Kasumi-1 (cell line): Measurements from ENCODE around the gene SCN2B.
"Not testable (repeated sequence)": the region's sequence is repeated elsewhere in the genome, so short reads cannot be mapped to it uniquely, and the experiment has no call there.

Experiments
- DNase-seq, 2 experiments: peaks; one replicate each; lab custom pipeline; 2025; lab: John Stamatoyannopoulos, UW

The SCN2B gene

DNA sequence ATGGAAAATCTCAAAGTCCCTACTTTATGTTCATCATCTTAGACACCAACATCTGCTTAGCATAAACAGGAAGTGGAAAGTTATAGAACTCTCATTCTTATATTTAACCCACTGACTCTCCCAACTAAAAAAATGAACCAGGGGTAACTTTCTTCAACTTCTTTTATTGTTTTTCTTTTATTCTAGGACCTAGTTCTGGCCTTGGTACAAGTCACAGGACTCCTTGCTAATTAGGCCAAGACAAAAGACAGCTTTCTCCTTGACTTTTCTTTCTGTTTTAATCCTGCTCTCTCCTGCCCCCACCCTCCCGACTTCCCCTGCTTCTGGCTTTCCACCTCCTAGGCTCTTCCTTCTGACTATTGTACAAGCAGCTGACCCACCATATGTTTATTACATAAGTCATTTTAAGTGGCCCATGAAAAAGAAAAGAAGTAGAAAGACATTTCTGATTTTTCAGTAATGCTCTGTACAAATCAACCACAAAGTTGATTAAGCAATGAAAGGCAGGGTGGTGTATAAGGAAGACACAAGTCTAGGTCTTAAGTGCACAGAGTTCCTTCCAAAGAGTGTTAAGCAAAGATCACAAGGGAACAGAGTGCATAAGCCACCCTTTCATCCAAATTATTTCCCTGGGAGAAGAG, 30.1 kb upstream of the SCN2B start:
- DNase-seq, result peak; percentile 18 to 28

DNA sequence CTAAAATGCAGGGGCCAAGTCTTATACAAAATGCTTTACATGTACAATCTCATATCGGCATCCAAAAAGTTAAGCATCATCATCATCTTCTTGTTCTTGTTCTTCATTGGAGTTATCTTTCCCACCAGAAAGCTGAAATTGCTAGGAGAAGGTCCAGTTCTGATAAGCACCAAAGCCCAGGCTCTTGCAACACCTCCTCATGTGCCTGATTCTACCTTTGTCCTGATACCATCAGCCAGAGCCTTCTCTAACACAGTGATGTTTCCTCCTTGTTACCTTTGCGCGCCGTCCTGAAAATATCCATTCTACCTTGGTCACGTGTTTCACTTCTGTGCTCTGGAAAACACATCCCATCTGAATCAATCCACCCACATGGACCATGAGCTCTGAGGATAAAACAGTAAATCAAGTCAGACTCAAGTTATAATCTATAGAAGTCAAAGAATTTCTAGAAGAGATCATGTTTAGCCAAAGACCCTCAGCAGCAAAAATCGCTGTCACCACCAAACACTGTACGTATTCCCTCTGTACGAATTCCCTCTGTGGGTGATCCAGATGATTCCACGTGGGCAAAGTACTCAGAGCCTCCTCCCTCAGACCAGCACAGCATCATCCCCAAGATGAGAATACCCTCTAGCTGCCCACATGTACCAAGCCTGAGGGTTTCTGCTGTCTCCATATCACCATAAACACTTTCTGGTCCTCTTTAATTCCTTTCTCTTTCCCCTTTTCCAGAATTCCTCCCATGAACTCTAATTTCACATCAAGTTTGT, 29.4 kb upstream of the SCN2B start:
- DNase-seq, result no peak

DNA sequence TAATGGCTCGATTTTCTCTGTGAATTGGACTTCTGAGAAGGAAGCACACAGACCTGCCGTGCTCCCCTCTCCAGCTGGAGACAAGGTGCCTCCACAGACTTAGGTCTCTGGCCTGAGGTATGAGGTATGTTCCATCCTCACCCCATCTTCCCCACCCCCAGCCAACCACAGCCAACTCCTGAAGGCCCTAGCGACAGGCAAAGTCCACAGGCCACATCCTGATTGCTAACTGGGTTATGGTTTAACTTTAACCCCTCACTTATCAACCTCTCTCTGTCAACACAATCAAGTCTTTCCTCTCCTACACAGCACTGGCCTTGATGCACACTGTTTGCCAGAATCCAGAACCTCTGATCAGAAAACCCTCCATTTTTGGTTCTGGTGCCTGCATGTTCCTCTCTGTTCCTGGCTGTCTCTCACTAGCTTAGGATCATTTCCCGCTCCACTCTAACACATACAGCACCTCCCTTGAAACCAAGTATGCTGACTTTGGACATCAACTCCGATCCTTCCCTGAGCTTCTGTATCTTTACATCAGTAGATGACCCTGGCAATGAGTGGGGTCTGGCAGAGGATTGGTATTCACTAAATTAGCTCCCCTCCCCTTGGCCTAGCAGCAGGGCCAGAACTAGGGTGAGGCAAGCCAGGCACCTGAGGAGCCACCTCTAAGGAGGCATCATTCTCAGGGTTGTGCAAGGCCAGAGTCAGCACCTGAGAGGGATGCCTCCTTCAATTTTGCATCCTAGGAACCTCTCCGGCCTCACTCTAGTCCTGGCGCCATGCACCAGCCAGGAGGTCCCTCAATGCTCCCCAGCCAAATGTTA, 26.4 kb upstream of the SCN2B start:
- DNase-seq, result no peak

DNA sequence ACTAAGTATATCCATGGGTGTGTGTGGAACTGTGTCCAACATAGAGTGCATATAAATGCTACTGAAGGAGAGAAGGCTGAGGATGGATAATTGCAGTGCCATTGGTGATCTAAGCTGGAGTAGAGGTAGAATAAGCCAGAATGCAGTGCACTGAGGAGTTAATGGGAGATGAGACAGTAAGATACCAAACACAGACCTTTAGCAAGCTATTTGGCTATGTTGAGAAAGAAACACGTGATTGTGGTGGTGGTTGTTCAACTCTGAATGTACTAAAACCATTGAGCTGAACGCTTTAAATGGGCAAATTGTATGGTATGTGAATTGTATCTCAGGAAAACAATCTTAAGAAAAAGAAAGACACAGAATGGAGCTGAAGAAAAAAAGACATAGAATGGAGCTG, 25.5 kb upstream of the SCN2B start:
- DNase-seq, result no peak

DNA sequence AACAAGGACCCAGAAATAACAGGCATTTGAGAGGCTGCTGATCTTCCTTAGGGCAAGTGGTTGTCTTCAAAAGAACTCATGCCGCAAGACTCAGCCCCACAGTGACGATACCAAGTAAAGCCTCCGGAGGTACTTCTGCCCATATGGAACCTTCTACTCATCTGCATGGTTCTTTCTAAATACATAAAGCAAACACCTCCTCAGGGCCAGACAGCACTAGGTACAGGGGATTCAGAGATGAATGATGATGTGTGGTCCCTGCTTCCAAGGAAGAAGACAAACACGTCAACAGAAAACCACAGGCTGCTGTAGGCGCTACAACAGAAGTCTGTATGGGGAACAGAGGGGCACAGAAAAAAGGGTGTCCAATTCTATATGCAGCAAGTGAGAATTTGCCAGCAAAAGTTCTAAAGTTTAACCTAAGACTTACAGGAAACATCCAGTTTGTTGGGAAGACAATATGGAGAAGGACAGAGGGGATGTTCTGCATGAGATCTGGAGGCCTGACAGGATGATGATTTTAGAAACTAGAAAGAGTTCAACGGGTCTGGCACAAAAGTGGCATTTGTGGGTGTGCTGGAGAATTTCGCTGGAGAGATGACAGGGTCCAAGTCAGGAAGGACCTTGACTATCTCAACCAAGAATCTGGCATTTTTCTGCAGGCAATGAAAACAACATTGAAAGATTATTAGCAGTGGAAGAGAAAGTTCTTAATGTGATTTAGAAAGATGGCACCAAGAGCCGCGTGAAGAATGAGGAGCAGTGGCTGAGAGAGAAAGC, 24.7 kb upstream of the SCN2B start:
- DNase-seq, result no peak

DNA sequence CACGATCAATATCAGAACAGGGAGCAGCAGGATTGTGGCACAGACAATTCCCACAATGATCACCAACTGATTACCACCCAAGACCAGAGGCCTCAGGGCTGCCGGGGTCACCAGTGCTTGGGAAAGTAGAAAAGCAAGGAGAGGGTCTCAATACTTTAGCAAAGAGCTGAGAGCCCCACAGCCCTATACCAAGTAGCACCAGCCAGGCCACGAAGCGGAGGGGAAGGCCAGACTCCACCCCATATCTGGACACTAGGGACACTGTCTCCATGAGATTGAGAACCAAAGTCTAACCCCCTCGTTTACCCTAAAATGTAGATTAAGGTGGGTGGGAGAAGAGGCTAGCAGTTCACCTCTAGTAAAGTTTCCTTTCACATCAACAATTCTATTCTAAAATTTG, 24.1 kb upstream of the SCN2B start:
- no peak for DNase-seq

DNA sequence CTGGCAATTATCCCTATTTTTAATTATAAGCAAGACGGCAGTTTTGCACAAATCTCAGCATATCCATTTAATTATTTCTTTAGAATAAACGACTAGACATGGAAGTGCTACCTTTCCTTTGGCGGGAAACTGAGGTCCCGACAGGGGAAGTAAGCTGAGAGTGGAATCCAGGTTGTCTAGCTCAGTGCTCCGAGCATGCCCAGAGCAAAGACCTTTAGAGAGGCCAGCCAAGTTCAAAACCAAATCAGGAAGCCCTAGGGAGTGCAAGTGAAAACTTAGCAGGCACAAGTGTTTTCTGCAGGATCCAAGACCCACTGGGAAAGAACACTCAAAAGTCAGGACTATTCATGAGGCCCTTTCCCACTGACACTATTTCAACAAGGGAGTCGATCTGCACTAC, 22.7 kb upstream of the SCN2B start:
- no peak for DNase-seq

DNA sequence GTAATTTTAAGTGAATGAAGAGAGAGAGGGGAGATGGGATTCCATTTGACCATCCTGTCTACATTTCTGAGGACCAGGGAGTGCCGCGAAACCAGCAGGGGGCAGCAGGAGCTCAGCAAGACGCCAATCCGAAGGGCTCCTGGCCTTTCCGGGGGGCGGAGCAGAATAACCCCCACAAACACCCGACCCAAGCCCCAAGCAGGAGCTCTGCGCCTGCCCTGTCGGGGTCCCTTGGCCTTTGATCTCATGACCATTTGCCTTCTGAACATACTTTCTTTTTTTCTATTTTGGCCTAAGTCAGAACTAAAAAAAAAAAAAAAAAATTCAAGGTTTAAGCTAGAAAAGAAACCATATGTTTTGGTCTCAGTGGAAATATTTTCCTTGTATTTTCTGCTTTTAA, 21.9 kb upstream of the SCN2B start:
- DNase-seq, result peak; percentile 37 to 65

DNA sequence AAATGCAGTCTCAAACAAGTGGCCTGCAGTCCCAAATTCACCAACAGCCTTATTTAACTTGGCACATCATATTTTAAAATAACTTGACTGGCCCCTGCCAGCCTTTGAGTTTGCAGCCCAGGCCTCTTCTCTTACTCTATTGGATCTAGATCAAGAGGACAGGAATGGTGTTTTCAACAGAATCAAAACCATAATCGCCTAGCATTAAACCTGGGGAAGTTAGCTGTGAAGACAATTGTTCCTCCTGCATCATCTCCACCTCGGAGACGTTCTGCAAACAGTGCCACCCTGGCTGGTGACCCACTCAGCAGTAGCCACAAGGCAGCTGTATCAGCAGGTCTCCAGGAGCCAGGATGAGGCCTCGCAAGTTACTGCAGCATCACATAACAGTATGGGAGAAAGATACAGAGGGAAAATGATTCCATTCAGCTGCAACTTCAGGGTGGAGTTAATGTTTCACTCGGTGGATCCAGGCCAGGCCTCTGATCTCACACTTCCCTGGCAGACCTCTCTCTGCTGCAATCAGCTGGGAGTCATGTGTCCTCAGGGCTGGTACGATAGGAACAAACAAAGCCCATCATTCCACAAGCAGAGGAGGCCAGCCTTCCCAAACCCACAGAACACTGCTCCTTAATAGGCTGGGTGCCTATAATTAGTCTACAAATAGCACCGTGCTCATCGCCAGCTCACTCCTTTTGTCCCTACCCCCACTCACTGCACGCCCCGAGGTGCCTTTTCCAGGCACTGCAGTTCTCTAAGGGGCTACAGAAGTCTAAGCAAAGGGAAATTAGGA, 18.6 kb upstream of the SCN2B start:
- DNase-seq, result no peak

DNA sequence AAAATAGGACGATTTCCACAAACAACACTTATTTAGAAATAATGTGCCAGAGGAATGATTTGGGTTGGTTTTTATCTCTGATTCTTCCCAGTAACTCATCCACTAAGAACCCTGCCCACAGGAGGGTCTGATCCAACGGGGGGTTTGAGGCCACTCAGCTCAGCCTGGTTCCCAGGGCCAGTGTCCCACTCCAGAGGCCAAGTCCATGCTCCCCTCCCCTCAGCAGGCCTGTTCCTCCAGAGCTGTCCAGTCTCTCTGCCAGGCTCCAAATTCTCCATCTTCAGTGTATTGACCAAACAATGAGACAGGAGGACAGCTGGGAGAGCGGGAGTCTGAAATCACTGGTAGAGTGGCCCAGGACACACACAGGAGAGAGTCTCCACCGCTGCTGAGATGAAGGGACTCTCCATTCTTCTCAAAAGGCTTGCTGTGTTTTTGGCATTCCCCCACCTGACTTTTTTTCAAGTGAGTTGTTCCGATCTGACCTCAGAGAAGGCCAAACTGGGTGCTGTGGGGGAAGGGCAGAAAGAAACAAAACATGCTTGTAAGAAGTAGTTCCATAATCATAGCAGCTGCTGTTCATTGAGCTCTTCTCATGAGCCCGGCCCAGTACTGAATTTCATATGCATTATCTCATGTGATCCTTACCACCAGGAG, 17.6 kb upstream of the SCN2B start:
- no peak for DNase-seq

DNA sequence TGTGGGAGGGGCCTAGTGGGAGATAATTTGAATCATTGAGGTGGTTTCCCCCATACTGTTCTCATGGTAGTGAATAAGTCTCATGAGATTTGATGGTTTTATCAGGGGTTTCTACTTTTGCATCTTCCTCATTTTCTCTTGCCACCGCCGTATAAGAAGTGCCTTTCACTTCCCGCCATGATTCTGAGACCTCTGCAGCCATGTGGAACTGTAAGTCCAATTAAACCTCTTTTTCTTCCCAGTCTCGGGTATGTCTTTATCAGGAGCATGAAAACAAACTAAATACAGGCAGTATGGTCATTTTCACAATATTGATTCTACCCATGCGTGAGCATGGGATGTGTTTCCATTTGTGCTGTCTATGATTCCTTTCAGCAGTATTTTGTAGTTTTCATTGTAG, 16.4 kb upstream of the SCN2B start:
- not testable (repeated sequence) for DNase-seq

DNA sequence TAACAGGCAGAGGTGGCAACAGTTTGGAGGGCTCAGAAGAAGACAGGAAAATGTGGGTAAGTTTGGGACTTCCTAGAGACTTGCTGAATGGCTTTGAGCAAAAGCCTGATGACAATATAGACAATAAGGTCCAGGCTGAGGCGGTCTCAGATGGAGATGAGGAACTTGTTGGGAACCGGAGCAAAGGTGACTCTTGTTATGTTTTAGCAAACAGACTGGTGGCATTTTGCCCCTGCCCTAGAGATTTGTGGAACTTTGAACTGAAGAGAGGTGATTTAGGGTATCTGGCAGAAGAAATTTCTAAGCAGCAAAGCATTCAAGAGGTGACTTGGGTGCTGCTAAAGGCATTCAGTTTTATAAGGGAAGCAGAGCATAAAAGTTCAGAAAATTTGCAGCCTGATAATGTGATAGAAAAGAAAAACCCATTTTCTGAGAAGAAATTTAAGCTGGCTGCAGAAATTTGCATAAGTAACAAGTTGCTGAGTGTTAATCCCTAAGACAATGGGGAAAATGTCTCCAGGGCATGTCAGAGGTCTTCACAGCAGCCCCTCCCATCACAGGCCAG, 14.6 kb upstream of the SCN2B start:
- DNase-seq, result not testable (repeated sequence)

DNA sequence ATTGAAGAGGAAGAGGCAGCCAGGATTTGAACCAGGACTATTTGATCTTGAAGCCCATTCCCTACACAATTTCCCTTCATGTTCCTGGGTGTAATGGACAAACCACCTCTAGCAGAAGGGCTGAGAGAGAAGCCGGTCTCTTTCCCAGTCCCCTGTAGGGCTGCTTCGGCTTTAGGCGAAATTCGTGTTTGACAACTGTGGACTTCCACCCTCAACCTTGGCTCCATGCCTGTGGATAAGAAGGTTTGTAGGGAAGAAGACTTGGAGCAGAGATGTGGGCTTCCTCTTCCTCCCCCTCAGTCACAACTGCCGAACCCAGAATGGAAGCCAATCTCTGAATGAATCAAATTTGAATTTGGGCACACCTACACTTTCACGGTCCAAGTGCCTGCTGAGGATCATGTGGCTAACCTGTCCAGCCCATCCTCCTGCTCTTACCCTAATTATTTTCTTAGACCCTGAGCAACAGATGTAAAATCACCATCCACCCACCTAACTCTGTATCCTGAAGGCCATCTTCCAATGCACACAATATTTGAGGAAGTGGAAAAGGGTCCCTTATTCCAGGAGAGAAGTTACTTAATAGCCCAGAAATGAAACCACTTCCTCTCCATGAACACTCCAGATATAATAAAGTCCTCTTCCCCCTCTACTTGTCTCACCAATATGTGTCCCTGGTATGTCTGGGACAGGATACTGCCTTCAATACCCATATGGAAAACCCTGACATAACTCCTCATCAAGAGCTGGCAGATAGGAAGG, 10.1 kb upstream of the SCN2B start:
- peak; percentile 58 to 65 for DNase-seq

DNA sequence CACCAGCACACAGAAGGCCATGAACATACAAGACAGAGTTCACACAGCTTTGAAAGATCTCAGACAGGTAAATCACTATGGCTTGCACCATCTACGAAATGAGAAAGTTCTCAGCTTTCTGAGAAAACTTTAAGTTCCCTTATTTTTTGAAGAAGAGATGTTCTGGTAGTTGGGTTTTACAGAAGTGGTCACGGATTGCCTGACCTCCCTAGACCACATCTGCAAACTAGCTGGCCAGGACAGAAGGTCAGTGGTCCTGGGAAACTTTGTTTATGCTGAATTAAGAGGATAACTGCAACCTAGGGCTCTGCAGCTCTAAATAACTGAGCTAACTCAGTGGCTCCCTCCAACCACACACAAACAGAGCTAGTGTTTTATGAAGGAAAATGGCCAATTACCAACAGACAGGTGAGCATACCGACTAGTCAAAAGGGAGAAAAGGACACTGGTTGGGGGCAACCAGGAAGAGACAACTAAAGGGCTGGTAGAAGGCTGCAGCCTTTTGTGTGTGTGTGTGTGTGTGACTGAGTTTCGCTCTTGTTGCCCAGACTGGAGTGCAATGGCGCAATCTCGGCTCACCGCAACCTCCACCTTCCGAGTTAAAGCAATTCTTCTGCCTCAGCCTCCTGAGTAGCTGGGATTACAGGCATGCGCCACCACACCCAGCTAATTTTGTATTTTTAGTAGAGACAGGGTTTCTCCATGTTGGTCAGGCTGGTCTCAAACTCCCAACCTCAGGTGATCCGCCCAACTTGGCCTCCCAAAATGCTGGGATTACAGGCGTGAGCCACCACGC, 8.5 kb upstream of the SCN2B start:
- no peak for DNase-seq

DNA sequence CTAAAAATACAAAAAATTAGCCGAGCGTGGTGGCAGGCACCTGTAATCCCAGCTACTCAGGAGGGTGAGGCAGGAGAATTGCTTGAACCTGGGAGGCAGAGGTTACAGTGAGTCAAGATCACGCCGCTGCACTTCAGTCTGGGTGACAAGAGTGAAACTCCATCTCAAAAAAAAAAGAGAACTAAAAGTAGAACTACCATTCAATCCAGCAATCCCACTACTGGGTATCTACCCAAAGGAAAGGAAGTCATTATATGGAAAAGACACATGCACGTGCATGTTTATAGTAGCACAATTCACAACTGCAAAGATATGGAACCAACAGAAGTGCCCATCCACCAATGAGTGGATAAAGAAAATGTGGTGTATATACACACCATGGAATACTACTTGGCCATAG, 7.3 kb upstream of the SCN2B start:
- DNase-seq, result not testable (repeated sequence)

DNA sequence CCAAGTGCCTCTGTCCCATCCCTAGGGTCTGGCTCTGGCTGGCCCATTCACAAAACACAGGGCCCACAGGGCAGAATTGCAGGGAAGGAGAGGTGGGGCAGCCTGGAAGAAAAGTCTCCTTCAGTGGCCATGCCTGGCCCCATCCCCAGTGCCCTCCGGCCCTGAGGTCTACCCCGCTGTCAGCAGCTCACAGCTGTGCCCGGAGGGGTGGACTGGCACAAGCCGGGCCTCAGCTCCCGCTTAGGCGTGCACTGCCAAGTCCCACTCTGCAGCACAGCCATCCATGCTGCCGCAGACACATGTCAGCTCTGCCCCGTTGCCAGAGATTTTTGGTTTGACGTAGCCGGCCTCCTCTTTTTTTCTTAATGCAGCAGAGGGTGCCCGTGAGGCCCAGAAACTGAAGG, 3.9 kb upstream of the SCN2B start:
- DNase-seq, result peak; percentile 62 to 75

DNA sequence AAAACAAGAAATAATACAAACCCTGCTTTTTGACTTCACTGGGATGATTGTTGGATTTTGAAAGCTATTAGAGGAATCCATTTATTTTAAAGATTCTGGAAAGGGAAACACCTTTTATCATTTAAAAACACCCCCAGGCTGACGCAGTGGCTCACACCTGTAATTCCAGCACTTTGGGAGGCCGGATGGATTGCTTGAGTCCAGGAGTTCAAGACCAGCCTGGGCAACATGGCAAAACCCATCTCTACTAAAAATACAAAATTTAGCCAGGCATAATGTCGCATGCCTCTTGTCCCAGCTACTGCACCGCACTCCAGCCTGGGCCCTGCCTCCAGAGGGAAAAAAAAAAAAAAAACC, 317 bp upstream of the SCN2B start:
- DNase-seq, result no peak

DNA sequence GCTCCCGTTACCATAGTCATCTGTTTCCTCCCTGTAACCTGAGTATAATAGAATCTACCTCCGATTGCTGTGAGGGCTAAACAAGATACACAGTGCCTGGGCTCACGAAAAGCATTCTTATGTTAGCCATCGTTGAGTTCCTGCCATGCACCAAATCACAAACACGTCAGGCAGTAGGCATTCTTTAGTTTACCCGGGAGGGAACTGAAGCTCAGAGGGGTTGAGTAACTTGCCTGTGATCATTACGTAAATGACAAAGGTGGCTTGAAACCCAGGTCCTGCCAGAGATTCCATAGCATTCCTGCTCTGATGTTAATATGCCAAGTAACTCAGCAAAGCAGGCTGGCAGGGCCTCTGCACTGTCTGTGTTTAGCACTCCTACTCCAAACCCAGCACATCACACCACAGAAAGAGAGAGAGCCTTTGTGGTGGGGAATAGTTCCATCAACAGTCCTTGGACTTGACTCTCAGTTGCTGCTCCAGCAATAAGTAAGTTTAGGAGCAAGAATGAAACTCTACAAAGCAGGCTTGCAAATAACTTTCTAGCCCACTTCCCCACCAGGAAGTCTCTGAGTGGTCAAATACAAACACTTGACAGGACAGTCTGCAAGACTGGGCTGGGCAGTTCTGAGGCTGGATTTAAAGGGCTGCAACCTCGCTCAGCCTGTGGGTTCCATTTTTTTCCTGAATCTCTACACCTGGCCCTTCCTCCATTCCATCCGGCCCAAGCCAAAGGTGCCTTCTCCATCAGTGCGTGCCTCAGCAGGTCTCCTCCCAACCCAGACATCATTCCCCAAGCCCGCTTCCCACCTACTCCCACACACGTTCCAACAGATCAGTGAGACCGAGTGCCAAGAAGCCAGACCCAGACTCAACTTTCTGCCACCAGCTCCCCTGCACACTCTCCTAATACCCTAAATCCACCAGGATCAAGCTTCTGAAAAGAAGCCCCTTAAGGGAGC, 1.1 kb downstream of the SCN2B start:
- no peak for DNase-seq
